ENCODE results near the gene PTPRH. TPM values are rescaled to one million over a fixed set of nuclear protein-coding genes. Genes with fewer than 3 reads are reported as not detected.
A peak's percentile ranks its signal among the peaks of the same experiment; 100 is the strongest.
"Not testable (repeated sequence)": the region's sequence is repeated elsewhere in the genome, so short reads cannot be mapped to it uniquely, and the experiment has no call there.

Gene PTPRH
- total RNA-seq, 2 donors from 2014 or later: 1.3 to 7.8 TPM

DNA sequence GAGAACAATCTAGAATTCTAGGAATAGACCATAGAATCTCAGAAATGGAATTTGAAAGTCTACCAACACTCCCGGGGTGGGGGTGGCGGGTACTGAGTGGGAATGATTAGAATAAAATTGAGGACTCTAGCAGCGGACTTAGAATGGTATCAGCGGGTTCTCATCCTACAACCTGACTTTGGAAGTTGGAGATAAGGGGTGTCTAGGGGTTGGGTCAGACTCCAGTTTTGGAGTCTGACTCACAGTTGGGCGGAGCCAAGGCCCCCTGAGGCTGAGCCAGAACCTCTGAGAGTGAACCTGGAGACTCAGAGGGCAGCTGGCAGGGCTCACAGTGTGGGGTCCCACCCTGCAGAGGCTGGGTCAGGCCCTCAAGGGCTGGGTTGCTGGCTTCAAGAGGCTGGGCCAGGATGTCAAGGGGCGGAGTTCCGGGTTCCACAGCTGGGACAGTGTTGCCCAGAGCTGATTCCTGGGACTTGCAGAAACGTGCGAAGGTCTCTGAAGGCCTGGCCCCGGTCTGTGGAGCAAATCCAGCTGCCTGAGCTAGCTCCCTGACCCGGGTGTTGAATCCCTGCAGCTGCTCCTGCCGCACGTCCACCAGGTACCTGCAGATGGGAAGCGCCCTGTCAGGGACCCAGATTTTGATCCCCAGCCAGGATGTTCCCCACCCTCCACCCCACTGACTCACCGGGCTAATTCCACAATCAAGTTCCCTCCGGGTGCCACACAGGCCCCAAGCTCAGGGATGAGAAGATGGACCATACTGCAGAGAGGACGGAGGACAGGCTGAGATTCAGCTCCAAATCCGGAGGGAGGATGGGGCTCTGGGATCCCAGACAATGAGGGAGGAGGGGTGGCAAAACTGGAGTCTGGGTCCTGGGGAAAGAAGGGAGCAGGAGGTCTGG lies 50.2 kb downstream of the PTPRH start:
- Histone ChIP-seq H3K9me3 (no peaks in the 10 kb centered on the region), H3K27me3 (peaks cover 0 to 13% of the 10 kb centered on the region in 2 donors), H3K36me3 (peaks cover 13% of the 10 kb centered on the region), H3K27ac (peak overlapping the region; percentile 87 to 96), H3K4me1 (peaks cover 0 to 55% of the 10 kb centered on the region in 2 donors), H3K4me3 (peak overlapping the region; percentile 1 to 9)
- DNase-seq (ENCODE audit: low spot score): peak; percentile 66
- TF ChIP-seq, protein P1, sequence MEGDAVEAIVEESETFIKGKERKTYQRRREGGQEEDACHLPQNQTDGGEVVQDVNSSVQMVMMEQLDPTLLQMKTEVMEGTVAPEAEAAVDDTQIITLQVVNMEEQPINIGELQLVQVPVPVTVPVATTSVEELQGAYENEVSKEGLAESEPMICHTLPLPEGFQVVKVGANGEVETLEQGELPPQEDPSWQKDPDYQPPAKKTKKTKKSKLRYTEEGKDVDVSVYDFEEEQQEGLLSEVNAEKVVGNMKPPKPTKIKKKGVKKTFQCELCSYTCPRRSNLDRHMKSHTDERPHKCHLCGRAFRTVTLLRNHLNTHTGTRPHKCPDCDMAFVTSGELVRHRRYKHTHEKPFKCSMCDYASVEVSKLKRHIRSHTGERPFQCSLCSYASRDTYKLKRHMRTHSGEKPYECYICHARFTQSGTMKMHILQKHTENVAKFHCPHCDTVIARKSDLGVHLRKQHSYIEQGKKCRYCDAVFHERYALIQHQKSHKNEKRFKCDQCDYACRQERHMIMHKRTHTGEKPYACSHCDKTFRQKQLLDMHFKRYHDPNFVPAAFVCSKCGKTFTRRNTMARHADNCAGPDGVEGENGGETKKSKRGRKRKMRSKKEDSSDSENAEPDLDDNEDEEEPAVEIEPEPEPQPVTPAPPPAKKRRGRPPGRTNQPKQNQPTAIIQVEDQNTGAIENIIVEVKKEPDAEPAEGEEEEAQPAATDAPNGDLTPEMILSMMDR (IDR thresholded peaks at IDR 0.05): no peak

DNA sequence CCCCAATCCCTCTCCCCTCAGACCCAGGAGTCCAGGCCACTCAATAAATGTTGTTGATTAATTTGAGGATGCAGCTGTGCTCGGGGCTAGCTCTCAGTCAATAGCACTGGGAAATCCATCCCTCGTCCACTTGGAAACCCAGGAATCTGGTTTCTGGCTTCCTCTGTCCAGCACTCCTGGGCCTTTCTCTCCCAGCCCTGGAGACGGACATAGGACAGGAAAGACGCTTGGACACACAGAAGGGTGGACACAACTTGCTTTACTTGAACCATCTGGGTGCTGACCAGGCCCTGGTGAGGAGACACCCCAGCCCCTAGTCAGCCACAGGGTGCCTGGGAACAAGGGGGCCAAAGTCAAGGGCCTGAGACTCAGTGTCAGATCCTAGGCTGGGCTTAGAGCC lies 50.9 kb downstream of the PTPRH start:
- H3K4me3 ChIP-seq: no peak overlapping the region
- peaks cover 20% of the 10 kb centered on the region for H3K36me3 ChIP-seq
- peaks cover 0 to 13% of the 10 kb centered on the region in 2 donors for H3K27me3 ChIP-seq
- TF ChIP-seq, protein P1 (IDR thresholded peaks at IDR 0.05): no peak
- H3K4me1 ChIP-seq: peaks cover 0 to 60% of the 10 kb centered on the region in 2 donors
- peak overlapping the region; percentile 87 to 96 for H3K27ac ChIP-seq
- H3K9me3 ChIP-seq: no peaks in the 10 kb centered on the region
- DNase-seq (ENCODE audit: low spot score): no peak

DNA sequence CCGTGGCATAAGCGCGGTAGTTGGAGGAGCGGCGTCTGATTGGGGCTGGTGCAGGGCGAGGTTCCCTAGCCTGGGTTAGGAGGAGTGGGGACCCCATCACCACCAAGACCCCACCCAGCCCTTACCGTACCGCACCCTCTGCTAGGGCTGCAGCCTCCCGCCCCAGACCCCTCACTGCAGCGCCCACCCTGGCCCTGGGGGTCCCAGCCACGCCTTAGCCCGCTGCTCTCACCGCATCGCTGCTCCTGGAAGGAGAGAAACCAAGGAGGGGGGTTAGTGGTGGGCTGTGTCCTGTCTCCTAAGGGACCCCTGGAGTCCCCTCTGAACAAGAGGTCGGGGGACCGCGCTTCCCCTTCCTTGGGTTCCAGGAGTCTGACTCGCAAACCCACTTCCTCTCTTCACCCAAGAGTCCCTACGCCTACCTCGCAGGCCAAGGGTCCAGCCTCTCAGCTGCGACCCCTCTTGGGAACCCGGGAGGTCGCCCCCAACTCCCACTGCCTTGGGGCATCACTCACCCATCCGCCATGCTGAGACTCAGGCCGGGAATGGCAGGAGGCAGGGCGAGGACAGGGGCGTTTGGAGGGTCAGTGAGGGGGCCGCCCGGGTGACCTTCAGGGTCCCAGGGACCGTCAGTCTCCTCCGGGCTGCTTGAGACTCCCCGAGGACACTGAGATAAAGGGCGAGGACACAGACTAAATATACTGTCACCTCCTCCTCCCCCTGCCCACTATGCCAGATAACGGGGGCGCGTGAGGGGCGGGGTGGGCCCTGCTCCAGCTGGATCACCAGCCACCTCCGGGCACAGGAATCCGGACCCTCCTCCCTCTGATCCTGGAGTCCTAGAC lies 52.0 kb downstream of the PTPRH start, which contains the start of gene TNNI3:
TSS of gene TNNI3 (minus strand) at position 669 of the 845 bp plus-strand sequence. CDS start at position 526, 143 bp downstream.
- Histone ChIP-seq H3K27me3 (peaks cover 0 to 8% of the 10 kb centered on the region in 2 donors), H3K36me3 (peaks cover 30% of the 10 kb centered on the region), H3K4me1 (peaks cover 0 to 72% of the 10 kb centered on the region in 2 donors), H3K4me3 (peak within 1 kb of the TSS; percentile 64), H3K27ac (peak within 1 kb of the TSS; percentile 87 to 96), H3K9me3 (no peaks in the 10 kb centered on the region)
- TF ChIP-seq, protein P1 (IDR thresholded peaks at IDR 0.05): no peak
- no peak for DNase-seq (ENCODE audit: low spot score)

DNA sequence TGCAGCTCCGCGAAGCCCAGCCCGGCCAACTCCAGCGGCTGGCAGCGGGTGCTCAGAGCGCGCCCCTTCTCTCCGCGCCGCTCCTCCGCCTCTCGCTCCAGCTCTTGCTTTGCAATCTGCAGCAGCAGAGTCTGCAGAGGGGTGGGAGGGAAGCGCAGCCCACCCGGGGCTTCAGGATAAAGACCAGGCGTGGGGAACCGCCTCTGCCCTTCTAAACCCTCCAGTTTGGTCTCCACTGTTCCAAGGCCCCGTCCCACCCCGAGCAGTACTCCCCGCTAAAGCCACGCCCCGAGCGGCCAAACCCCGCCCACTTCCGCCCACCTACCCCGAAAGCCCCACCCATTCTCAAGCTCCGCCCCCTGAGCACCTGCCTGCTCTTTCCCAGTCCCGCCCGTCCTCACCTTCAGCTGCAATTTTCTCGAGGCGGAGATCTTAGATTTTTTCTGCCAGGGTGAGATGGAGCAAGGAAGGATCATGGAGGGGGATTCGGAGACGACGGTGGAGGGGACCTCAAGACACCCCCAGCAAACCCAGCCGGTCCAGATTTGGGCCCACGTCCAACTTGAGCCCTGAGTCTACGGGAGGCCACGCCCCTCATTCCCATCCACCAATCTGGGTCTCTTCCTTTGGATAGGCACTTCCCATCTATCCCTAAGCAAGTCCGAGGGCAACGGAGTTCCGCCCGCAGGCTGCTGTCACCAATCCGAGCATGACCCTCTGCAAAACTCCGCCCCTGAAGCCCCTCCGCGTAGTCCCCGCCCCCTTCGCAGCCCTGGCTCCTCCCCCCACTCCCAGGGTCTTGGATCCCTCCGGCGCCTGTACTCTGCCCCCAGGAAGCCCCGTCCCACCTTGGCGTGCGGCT lies 52.9 kb downstream of the PTPRH start:
- H3K9me3 ChIP-seq: no peaks in the 10 kb centered on the region
- peaks cover 34% of the 10 kb centered on the region for H3K36me3 ChIP-seq
- peak overlapping the region; percentile 64 for H3K4me3 ChIP-seq
- TF ChIP-seq, protein P1 (IDR thresholded peaks at IDR 0.05): no peak
- peak overlapping the region; percentile 87 to 96 for H3K27ac ChIP-seq
- peak; percentile 63 for DNase-seq (ENCODE audit: low spot score)
- peaks cover 0 to 80% of the 10 kb centered on the region in 2 donors for H3K4me1 ChIP-seq
- H3K27me3 ChIP-seq: no peaks in the 10 kb centered on the region

DNA sequence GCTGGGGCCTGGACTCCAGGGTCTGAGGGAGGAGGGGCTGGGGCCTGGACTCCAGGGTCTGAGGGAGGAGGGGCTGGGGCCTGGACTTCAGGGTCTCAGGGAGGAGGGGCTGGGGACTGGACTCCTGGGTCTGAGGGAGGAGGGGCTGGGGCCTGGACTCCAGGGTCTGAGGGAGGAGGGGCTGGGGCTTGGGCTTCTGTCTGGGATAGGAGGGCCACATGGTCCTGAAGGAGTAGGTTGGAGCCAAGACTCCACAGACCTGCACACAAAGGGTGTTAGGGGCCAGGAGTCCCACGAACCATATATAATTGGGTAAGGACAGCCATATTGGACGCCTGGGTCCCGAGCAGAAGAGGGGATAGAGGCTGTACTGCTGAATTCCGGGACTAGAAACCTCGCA lies 53.5 kb downstream of the PTPRH start:
- not testable (repeated sequence) for H3K9me3 ChIP-seq; H3K27me3 ChIP-seq; DNase-seq (ENCODE audit: low spot score)
- Histone ChIP-seq H3K36me3 (peaks cover 41% of the 10 kb centered on the region), H3K4me3 (peak overlapping the region; percentile 64), H3K27ac (peak overlapping the region in 1 of 2 donors; percentile 18), H3K4me1 (peaks cover 0 to 79% of the 10 kb centered on the region in 2 donors)

Data from right atrium auricular region (tissue), 2 donors.